Suppressor macrophage (primary cell): Measurements from ENCODE around the gene CHMP2A.
"Not testable (repeated sequence)": the region's sequence is repeated elsewhere in the genome, so short reads cannot be mapped to it uniquely, and the experiment has no call there.

ENCODE experiments used
- DNase-seq, 4 experiments: peaks; one replicate each; pipeline ENCODE4 v3.0.0-alpha.2; 2020 to 2022
- total RNA-seq, 17 experiments: gene quantifications; one replicate each; lab custom pipeline; 2026; ENCODE audit warnings: mixed read lengths in 6 of 17, inconsistent platforms in 3 of 17; lab: John Stamatoyannopoulos, UW

The CHMP2A gene
- 31.3 to 82.1 (median 54.5) reads per million in 17 experiments for total RNA-seq

DNA sequence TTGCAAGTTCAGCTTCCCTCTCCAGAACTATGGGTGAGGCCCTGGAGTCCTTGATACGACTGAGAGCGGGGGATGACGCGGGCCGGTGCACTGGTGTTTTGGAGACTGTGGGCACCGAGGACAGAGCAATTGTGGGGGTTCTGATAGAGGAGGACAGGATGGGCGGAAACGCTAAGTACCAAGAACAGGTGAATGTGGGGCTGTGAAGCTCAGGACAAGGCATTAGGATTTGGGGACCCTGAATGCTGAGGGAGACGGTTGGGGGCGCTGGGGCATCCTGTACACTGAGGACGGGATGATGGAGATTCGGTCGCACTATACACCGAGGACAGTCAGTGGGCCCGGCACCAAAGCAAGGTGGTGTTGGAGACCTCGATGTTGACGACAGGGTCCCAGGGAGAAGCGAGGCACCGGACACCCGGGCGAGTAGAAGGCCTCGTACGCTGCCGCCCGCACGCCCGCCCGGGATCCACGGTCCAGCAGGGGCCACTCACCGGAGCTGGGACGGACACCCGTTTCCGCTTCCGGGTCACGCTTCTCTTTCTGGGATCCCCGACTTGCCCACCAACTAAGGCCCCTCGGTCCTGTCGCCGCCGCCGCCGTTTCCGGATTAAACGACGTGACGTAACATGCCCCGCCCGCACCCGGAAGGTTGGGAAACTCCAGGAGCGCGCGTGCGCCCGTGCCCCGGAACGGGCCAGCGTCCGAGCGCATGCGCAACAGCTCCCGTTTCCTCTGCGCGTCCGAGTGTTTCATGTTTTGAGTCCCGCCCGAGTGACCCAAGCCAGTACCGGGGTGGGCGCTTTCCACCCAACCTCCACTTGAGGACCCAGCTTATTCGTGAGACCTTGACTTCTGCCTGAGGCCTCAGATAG lies at the start of gene CHMP2A:
Gene CHMP2A, minus strand, starts transcription at position 612 of the 875 bp plus-strand sequence. CDS start 893 bp downstream, outside the sequence.
- peak; percentile 98 to 100 (median 99) for DNase-seq

DNA sequence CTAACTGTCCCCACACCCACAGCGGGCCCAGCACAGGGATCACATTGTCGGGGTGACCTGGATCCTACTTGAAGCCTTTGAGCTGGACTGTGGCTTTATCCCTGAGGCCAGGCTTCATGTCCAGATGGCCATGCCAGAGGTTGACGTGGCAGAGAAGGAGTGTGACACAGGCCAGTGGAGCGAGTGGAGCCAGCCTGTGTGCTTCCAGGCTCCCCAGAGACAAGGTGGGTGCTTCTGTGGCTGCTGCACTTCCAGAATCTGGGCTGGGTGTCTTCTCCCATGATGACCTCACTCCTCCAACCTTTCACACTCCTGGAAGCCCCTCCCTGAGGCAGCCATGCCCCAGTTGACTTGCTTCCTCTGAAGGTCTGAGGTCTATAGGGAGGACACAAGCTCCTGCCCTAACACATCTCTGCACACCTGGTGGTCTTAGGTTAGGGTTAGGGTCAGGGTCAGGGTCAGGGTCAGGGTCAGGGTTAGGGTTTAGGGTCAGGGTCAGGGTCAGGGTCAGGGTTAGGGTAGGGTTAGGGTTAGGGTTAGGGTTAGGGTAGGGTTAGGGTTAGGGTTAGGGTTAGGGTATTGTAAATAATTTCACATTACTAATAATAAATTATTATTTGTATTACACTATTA lies 31.3 kb upstream of the CHMP2A start:
- no peak for DNase-seq

DNA sequence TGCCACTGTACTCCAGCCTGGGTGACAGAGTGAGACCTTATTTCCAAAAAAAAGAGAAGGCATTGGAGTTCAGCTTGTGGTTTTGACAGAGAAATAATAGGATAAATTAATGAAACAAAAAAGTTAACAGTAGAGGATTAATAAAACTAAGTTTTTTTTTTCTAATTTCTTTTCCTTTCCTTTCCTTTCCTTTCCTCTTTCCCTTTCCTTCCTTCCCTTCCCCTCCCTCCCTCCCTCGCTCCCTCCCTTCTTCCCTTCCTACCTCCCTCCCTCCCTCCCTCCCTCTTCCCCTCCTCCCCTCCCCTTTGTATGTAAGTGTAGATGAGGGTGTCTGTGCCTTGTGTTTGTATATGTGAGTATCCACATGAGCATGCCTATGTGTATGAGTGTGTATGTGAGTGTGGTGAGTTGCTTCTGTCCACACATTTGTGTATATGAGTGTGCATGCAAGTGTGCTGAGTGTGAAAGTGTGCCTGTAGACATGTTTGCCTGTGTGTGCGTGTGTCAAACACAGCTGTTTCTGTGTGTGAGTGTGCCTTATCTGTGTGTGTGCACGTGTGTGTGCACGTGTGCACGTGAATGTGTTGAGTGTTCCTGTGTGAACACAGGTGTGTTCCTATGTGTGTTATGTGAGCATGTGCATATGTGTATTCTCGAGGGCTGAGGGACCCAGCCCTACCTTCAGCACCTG lies 30.7 kb upstream of the CHMP2A start:
- no peak for DNase-seq

DNA sequence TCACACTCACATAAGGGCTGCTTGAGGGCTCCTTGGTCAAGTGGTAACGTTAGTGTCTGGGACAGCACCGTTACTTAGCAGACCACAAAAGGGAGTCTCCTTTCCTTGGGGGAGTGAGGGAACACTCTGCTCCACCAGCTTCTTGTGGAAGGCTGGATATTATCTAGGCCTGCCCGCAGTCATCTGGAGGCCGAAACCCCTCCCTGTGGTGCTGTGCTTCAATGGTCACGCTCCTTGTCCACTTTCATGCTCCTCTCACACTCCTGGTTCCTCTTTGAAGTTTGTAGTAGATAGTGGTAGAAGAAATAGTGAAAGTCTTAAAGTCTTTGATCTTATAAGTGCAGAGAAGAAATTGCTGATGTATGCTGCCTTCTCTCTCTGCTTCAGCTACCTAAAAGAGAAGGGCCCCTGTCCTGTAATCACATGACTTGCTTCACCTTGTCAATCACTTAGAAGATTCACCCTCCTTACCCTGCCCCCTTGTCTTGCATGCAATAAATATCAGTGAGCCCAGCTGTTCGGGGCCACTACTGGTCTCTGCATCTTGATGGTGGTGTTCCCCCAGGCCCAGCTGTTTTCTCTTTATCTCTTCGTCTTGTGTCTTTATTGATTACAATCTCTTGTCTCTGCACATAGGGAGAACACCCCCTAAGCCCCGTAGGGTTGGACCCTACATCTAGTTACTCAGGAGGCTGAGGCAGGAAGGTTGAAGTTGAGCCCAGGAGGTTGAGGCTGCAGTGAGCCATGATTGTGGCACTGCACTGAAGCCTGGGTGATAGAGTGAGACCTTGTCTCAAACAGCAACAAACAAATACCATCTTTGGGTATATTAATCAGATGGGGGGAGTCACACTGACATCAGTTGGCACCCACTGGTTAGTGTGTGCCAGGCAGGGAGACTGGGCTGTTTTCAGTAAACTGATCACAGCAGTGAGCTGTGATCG lies 29.9 kb upstream of the CHMP2A start:
- DNase-seq, result no peak

DNA sequence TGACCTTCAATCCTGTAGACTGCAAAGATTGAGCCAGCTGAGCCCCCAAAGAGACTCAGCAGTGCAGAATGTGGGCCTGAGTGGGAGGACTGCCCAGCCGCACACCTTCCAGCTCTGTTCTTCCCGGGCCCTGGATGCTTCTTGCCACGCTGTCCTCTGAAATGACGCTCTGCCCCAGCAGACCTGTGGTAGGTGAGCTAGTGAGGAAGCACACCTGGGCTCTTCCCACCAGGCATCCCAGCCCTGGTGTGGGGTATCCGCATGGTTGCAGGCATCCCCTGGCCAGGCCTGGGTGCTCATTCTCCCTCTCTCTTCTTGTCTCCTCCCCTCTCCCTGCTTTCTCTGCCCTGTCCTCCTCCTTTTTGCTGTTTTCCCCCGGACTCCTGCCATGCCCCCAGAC lies 28.1 kb upstream of the CHMP2A start:
- DNase-seq, result no peak

DNA sequence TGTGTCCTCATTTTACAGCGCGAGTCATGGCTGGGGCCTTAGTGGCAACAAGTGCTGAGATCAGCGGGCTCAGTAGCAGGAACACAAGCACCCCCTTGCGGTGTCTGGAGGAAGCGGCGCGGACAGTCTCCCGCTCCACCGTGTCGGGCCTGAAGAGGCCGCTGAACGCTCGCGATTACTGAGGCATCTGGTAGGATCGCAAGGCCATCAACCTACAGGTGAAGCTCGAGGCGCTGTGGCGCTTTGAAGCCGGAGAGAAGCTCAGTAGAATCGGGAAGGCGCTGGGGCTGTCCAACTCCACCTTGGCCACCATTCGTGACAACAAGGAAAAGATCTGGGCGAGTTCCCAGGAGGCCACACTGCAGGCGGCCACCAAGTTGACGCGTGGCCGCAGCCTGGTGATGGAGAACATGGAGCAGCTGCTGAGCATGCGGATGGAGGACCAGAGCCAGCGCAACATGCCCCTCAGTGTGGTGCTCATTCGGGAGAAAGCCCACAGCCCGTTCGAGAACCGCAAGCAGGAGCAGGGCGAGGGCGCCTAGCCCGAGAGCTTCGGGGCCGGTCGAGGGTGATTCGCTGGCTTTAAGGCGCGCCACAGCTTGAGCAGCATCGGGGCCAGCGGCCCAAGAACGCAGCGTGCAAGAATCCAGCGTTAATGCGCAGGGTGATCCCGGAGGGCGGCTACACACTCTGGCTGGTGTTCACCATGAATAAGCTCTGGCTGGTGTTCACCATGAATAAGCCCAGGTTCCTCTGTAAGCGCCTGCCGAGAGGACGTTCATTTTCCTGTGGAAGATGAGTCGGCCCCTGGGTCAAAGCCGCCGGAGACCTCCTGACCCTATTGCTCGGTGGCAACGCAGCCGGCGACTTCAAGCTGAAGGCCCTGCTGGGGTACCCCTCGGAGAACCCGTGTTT lies 26.6 kb upstream of the CHMP2A start:
- DNase-seq, result peak; percentile 92 to 95 (median 93)

DNA sequence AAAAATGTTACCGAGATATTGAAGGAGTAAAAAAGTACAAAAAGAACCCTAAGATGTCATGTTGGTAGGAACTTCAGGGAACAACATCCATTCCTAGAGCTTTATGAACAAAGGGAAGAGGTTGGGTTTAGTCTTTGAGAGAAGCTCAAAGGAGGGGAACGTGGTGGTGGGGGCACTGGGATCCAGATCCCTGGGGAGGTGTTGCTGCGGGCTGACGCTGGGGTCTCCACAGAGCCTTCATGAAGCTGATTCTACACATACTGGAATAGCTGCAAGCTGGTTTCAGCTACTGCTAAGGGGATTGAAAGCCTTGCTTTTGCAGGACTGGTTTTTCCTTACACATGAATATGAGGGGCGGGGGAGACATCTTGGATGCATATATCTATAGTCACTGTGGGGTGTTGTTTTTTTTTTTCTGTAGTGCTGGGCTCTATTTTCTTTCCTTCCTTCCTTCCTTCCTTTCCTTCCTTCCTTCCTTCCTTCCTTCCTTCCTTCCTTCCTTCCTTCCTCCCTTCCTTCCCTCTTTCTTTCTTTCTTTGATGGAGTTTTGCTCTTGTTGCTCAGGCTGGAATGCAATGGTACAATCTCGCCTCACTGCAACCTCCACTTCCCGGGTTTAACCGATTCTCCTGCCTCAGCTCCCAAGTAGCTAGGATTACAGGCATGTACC lies 24.7 kb upstream of the CHMP2A start:
- DNase-seq, result no peak

DNA sequence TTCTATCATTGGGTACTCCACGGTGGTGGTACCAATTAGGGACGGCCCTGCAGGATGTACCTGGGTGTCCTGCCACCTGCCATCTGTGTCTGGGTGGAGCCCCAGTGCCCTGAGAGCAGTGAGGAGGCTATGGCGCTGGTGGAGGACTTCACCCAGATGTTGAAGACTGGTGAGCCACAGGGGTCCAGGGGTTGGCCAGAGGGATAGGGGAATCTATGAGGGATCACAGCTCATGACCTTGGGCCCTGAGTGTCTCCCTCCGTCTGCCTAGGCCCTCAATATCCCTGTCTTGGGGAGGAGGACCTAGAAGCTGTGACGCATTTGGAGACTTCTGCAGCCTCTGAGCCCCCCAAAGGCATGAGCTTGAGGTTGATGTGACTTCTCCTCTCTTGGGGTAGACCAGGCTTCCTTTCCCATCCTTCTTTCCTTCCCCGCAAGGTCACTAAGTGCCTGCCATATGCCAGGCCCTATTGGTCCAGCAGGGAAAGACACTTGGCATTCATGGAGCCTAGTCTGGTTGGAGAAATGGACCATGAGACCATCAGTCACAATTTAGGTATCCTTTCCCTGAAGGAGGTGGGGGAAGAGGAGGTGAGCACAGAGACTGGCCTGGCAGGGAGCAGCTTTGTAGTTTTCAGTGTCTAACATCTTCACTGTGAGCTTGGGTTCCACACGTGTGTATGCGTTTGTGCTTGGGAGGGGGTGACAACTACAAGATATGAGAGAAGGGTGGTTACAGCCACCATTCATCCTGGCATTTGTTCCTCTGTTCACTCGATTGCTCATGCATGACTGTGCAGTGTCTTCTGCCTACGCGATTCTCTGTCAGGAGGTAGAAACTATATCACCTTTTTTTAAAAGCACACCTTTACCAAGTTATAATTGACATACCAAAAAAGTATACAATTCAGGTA lies 23.4 kb upstream of the CHMP2A start:
- no peak for DNase-seq

DNA sequence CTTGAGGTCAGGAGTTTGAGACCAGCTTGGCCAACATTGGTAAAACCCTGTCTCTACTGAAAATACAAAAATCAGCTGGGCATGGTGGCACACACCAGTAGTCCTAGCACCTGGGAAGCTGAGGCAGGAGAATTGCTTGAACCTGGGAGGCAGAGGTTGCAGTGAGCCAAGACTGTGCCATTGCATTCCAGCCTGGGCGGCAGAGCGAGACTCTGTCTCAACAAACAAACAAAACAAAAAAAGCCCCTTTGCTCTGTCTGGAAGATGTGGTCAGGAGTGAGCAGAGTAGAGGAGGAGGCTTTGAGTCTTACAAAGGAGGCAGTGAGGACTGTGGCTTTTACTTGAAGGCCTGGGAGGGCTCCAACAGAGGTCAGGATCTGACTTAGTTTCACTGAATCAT lies 22.7 kb upstream of the CHMP2A start:
- DNase-seq, result not testable (repeated sequence)

DNA sequence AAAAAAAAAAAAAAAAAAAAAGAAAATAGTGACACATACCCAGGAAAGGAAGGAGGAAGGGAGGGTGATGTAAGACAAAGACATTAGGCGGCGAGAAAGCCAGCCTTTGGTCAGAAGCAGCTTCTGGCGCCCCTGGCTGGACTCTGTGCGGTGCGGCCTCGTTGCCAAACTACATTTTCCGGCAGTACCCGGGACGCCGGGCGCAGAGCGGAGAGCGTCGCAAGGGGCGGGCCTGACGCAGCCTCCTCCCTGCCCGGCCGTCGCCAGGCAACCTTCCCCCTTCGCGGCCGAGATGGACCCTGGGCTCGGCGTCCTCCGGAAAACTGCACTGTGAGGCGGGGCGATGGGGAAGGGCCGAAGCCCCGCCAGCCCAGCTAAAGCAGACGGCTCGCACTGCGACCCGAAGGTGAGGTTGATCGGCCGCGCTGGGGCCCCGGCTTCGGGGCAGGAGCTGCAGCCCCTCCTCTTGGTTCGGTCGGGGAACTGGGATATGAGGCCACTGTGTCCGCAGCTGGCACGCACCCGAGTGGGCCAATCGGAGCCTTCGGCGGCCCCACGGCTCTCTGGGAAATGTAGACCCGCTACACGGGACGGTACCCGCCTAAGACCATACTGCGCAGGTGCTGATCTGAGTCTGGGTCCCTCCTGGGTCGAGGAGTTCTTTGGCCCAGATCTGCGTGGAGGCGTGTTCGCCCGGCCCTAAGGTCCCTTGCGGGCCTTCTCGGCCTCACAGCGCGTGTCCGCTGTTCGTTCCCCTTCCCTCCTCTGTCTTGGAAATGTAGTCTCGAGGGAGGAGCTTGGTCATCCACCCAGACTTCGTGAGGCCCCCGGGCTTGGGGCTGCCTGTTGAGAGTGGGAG lies 20.5 kb upstream of the CHMP2A start:
- DNase-seq, result peak; percentile 95 to 97 (median 96)

DNA sequence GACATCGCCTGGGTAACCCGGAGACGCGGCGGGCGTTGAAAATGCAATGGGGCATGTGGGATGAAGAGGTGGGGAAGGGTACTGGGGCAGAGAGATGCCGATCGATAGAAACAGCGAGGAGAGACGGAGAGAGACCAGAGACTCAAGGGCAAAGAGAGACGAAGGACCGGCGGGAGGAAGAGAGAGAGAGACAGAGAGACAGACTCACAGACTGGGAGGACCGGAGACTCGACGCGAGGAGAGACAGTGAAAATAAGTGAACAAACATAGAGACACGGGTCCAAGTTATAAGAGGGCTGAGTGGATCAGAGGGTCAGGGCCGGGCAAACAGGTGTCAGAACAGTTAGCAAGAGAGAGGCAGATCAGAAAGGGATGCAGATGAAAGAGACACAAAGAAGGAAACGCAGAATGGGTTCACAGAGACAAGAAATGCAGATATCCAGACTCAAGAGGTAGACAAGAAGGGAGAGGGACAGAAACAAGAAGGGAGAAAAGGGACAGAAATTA lies 18.8 kb upstream of the CHMP2A start:
- no peak for DNase-seq

DNA sequence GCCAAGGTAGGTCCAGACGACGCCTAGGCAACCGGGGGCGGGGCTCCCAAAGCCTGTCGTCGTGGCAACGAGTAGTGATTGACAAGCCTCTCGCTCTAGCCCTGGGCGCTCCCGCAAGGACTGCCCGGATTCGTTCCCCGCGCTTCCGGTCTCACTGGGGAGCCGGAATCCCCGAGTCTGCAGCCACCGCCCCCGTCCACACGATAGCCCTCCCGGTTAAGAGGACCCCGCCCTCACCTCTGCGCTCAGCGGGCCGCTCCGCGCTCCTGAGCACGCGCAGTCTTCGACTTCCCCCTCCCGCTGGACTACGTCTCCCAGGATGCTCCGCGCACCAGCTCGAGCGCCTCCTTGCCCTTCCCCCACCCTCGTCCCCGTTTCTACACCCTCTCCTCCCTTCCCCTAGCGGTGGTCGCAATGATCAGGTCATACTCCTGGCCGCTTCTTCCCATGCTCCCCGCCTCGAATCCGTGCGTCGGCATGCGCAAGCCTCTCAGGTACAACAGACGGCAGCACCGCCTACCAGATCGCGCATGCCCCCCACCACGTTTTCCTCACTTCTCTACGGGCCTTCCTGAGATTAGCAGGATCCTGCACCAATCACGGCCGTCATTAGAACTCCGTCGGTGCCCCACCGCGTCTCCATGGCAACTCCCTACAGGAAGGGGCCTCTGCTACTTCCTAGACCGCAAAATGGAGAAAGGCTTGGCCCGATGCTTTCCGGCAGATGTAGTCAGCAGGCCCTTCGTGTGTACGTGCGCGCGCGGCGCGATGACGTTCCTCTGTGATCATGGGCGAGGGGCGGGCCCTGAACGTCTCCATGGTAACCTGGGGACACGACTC lies 18.1 kb upstream of the CHMP2A start, which contains the start of gene MZF1:
Gene MZF1, minus strand, starts transcription at position 518 of the 840 bp plus-strand sequence. CDS start 1,946 bp downstream, outside the sequence.
- DNase-seq, result peak; percentile 100

DNA sequence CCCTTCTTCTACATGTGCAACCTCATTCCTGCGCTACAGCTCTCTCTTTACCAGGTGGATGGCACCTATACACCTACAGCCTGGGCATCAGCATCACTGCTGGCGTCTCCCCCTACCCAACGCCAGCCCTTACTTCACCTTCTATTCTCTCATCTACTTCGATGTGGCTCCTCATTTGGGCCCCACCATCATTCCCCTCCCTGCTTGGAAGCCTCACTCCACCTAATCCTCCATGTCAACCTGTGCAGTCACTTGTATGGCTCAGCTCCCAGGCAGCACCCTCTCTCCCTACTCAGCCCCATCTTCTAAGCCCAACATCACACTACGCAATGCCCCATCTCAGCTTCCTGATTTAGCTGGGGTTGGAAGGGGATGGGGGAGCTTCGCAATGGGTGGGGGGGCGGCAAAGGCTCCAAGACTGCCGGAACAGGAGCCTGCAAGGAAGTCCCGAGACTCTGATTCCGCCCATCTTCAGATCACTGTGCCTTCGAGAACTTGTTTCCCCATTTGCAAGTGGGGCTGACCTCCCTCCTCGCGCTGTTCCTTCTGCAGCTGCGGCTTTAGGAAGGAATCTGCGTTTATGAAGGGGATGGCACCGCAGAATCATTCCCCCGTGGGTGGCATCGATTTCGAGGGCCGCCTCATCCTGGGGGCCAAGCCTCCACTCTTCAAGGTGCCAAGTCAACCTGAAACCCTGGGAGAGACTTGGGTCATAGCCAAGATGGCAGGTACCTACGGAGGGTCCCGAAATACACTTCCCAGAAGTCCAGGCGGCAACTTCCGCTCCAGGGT lies 17.3 kb upstream of the CHMP2A start:
- peak; percentile 63 to 79 (median 74) for DNase-seq

DNA sequence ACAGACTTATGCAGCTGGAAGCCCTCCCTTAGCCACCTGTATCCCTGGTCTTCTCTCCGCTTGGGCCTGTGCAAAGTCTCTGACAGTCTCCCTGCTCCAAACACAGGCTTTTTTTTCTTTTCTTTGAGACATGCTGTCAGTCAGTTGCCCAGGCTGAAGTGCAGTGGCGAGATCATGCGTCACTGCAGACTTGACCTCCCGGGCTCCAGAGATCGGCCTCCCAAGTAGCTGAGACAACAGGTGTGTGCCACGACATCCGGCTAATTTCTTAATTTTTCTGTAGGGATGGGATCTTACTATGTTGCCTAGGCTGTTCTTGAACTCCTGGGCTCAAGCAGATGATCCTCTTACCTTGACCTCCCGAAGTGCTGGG lies 16.7 kb upstream of the CHMP2A start:
- no peak for DNase-seq

DNA sequence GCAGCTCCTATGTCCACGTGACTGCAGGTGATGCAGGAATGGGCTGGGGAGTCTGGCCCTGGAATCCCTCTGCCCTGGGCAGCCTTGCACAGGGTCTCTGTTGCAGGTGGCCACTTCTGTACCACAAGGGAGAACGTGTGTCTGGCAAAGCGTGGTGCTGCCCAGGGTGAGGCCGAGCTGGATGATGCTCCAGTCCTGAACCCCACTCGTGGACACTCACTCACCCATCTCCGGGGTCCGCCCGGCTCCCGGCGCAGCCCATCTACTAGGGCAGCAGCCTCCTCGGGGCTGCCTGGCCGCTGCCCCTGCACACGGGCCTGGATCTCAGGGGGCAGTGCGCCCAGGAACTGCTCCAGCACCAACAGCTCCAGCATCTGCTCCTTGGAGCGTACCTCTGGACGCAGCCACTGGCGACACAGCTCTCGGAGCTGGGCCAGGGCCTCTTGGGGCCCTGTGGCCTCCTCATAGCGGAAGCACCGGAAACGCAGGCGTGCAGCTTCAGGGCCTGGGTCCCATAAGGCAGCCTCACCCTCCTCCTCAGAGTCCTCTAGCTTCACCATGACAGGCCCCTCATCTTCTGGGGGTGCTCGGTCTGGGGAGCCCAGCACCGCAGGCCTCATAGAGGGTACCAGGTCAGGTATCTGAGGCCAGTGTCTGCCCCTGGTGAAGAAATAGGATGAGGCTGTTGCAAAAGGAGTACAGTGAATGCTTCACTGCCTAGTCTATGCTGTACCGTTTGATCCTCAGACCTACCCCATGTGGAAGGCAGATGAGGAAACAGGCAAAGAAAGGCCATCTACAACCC lies 16.1 kb upstream of the CHMP2A start:
- no peak for DNase-seq
